HG03066 (cell line): ENCODE results near the gene CAMK4.
A peak's percentile ranks its signal among the peaks of the same experiment; 100 is the strongest.

Experiments used
- ATAC-seq: cut with Tn5 transposase; IDR thresholded peaks from one replicate; pipeline ENCODE4 v1.9.1; 2021; ENCODE audit warnings: low read depth; ENCODE audit not compliant: unreplicated experiment

Gene CAMK4

GRCh38 chr5:111223787-111224560 lies at the start of gene CAMK4:
TSS of gene CAMK4 (plus strand) at chr5:111224384. CDS start at chr5:111224484, 100 bp downstream.
- ATAC-seq = peak; percentile 62

GRCh38 chr5:111183064-111183463 lies 41.1 kb upstream of the CAMK4 start:
- no peak for ATAC-seq

- ATAC-seq = no peak
Observed at GRCh38 chr5:111187079-111187478, 37.1 kb upstream of the CAMK4 start.

GRCh38 chr5:111194053-111194452 lies 30.1 kb upstream of the CAMK4 start:
- ATAC-seq = no peak

GRCh38 chr5:111194925-111195324 lies 29.3 kb upstream of the CAMK4 start:
- no peak for ATAC-seq

GRCh38 chr5:111197523-111197922 lies 26.7 kb upstream of the CAMK4 start:
- ATAC-seq = no peak

GRCh38 chr5:111198281-111198966 lies 25.8 kb upstream of the CAMK4 start:
- no peak for ATAC-seq

GRCh38 chr5:111200828-111201227 lies 23.4 kb upstream of the CAMK4 start:
- no peak for ATAC-seq

GRCh38 chr5:111201705-111202104 lies 22.5 kb upstream of the CAMK4 start:
- no peak for ATAC-seq

GRCh38 chr5:111211341-111211740 lies 12.8 kb upstream of the CAMK4 start:
- ATAC-seq = peak; percentile 87

- ATAC-seq = no peak
Observed at GRCh38 chr5:111214052-111214742, 10.0 kb upstream of the CAMK4 start.

GRCh38 chr5:111215971-111216370 lies 8.2 kb upstream of the CAMK4 start:
- ATAC-seq = no peak

- no peak for ATAC-seq
Observed at GRCh38 chr5:111221139-111221538, 3.0 kb upstream of the CAMK4 start.

- peak; percentile 4 for ATAC-seq
Observed at GRCh38 chr5:111223101-111223786, 940 bp upstream of the CAMK4 start.

- ATAC-seq = peak; percentile 20
Observed at GRCh38 chr5:111224561-111225345, 569 bp downstream of the CAMK4 start.

- ATAC-seq = no peak
Observed at GRCh38 chr5:111225926-111226325, 1.7 kb downstream of the CAMK4 start.

- ATAC-seq = no peak
Observed at GRCh38 chr5:111226556-111226955, 2.4 kb downstream of the CAMK4 start.

- ATAC-seq = no peak
Observed at GRCh38 chr5:111227226-111227782, 3.1 kb downstream of the CAMK4 start.

- ATAC-seq = no peak
Observed at GRCh38 chr5:111227801-111228200, 3.6 kb downstream of the CAMK4 start.
